Placental pericyte (primary cell): ENCODE results near the gene SSX4B. TPM values are rescaled to one million over a fixed set of nuclear protein-coding genes. Genes with fewer than 3 reads are reported as not detected.

Experiments
- small RNA-seq: library from RNA; depleted of rRNA; stranded (forward); fragments of <200 nt; gene quantifications from one replicate; pipeline ENCODE3, GENCODE V24; 2012; ENCODE audit warnings: low replicate concordance
- total RNA-seq: library from RNA; depleted of rRNA; stranded (reverse); fragments of >200 nt; gene quantifications from 2 replicates; pipeline ENCODE4 v1.2.3, GENCODE V29; 2012

Gene SSX4B
- not detected in 2 replicates for total RNA-seq

GRCh38 chrX:48411860-48412259, at the start of gene SSX4B:
SSX4B (minus strand) TSS chrX:48411960; CDS start chrX:48411372, 588 bp downstream.

GRCh38 chrX:48383239-48383638, 28.5 kb downstream of the SSX4B start, which contains the start of gene SSX4:
SSX4 (plus strand) TSS chrX:48383539; CDS start chrX:48384054, 515 bp downstream.

GRCh38 chrX:48356315-48357094, 55.3 kb downstream of the SSX4B start, which contains the start of gene SSX3:
SSX3 (minus strand) TSS chrX:48356703; CDS start chrX:48355249, 1,454 bp downstream.

Small RNAs within 50 kb of the gene (small RNA-seq; reads per million reads assigned to genes)
- gene AL606490.4, result not detected
- not detected for gene AL606490.7

Other genes with a start within 250 kb of the SSX4B start
- not detected in 2 replicates for gene SSX5, start 215.2 kb downstream of the SSX4B start, total RNA-seq
- gene SSX1, start 156.6 kb downstream of the SSX4B start, total RNA-seq, result not detected in 2 replicates
- gene SSX3, start 55.3 kb downstream of the SSX4B start, total RNA-seq, result not detected in 2 replicates
- gene SSX4, start 28.4 kb downstream of the SSX4B start, total RNA-seq, result not detected in 2 replicates
- 2.2 and 18.9 TPM in 2 replicates for gene SLC38A5, start 58.3 kb upstream of the SSX4B start, total RNA-seq
- gene FTSJ1, start 64.2 kb upstream of the SSX4B start, total RNA-seq, result 77.7 and 117 TPM in 2 replicates
- 15.5 and 15.9 TPM in 2 replicates for gene PORCN, start 97.0 kb upstream of the SSX4B start, total RNA-seq
- gene EBP, start 109.8 kb upstream of the SSX4B start, total RNA-seq, result 119 and 127 TPM in 2 replicates
- gene TBC1D25, start 127.8 kb upstream of the SSX4B start, total RNA-seq, result 11.8 and 12.6 TPM in 2 replicates
- 367 and 438 TPM in 2 replicates for gene RBM3, start 162.5 kb upstream of the SSX4B start, total RNA-seq
- 88.8 and 132 TPM in 2 replicates for gene WDR13, start 185.5 kb upstream of the SSX4B start, total RNA-seq